Stimulated activated CD8-positive, alpha-beta memory T cell treated with anti-CD3 and anti-CD28 coated beads, Interleukin-2, amount 100 ng/mL, for 48 hours (primary cell): Measurements from ENCODE around the gene GRHL1.
"Not testable (repeated sequence)": the region's sequence is repeated elsewhere in the genome, so short reads cannot be mapped to it uniquely, and the experiment has no call there.

ENCODE experiments used
- DNase-seq, 2 donors: peaks; one replicate each; pipeline ENCODE4 v3.0.0-alpha.2; 2020; ENCODE audit warnings: low read depth in 2 of 2

The GRHL1 gene

DNA sequence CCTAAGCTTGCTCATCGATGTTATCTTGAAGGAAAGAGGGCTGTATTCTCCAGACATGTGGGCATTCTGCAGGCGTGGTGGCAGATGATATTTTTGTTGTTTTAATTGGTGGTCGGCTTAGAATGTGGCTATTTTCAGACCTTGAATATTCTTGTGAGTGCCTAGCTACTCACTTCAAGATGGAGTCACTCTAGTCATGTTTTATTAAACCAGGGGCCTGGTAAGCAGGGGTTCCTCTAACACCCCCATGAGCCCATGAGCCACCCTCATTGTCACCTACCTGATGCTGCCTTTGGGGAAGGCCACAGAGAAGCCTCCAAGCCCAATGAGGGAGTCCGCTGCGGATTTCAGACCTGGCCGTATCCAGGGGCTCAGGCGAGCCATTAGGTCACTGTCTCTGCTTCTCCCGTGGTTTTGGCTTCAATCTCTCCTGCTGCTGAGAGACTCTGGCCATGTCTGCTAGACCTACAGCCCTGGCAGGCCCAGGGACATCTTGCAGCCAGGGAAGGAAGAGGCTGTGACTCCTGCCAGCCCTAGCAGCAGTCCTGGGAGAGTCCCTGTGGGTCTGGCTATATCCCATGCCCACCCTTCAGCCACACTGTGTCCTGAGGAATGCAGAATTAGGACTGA lies 75.6 kb downstream of the GRHL1 start:
- no peak for DNase-seq

DNA sequence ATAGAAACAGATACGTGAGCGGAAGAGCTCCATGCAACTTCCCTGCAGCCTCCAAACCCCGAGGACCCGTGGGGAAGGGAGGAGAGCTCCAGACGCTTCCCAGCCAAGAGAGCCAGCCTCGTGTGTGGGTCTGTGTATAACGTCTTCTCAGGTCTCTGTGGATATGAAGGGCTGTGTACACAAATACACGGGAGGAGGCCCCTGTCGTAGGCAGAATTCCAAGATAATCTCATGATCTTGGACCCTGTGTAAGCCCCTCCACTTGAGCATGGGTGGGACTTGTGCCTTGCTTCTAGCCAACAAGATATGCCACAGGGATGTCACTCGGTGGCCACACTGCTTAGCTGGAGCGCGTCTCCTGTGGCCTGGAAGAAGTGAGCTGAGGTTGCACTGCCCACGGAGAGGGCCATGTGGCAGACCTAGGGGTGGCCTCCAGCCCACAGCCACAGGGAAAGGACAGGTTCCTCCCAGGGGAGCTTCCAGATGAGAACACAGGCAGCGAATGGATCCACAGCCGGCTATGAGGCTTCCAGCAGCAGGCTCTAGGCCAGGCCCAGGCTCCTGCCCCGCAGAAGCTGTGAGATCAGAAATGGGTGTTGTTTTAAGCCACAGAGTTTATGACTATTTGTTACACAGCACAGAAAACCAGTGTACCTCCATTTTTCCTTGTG lies 76.3 kb downstream of the GRHL1 start:
- no peak for DNase-seq

GRCh38 chr2:10028407-10028987 lies 77.0 kb downstream of the GRHL1 start:
- no peak for DNase-seq

DNA sequence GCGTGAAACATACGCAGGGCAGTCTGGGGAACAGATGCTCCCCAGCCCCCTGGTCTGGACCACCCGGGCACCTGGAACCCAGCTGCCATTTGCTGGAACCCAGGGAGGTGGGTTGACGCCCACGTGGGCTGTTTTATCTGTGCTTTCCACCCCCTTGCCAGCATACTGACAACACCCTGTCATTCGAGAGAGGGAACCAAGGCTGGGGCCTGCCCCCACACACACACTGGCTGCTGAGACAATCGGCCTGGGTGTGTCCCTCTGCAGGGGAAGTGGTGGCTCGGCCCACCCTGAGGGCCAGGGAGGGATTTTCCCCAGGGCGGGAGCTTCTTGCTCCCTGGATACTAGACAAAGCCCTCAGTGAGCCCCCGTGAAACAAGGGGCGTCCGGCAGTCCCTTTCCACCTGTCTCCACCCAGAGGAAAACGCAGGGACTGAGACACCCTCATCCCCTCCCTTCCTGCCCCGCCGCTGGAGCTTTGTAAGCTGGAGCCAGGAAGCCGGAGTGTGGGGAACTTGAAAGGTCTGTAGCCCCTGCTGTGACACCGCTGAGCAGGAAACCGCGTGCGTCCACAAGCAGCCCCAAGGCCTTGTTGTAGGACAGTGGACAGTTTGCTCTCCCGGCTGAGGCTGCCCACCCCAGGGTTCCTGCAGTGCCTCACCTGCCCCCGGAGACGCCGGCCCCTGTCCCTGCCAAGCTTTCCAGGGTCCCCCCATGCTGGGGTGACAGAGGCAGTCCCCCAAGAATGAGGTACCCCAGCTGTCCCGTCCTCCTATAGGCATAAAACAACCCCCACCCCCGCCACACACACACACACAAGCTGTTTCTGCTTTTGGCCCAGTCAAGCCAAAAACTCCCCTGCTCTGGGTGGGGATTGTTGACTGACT lies 77.7 kb downstream of the GRHL1 start:
- peak in 1 of 2 donors; percentile 33 for DNase-seq

DNA sequence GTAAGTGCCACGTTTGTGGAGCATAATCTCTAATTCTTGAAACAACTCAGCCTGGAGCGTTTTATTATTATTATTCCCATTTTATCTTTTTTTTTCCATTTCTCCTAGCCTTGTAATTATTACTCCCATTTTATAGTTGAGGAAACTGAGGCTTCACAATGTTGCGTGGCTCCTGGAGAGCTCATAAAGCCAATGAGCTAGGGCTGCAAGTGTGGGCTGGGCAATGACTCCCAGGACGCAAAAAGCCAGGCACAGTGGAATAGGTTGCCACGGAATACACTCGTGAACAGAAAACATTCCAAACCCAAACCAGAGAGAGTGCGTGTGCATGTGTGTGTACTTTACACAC lies 78.4 kb downstream of the GRHL1 start:
- no peak for DNase-seq

- DNase-seq = no peak
Measured at GRCh38 chr2:10030311-10030736, 78.8 kb downstream of the GRHL1 start.

DNA sequence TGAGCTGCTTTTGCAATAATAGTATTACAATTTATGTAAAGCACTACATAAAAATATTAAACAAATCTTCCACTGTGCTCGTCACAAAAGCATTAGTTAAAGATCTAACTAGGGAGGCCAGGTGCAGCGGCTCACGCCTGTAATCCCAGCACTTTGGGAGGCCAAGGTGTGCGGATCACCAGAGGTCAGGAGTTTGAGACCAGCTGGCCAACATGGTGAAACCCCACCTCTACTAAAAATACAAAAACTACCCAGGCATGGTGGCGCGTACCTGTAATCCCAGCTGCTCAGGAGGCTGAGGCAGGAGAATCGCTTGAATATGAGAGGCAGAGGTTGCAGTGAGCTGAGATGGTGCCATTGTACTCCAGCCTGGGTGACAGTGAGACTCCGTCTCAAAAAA lies 79.3 kb downstream of the GRHL1 start:
- DNase-seq = not testable (repeated sequence)

DNA sequence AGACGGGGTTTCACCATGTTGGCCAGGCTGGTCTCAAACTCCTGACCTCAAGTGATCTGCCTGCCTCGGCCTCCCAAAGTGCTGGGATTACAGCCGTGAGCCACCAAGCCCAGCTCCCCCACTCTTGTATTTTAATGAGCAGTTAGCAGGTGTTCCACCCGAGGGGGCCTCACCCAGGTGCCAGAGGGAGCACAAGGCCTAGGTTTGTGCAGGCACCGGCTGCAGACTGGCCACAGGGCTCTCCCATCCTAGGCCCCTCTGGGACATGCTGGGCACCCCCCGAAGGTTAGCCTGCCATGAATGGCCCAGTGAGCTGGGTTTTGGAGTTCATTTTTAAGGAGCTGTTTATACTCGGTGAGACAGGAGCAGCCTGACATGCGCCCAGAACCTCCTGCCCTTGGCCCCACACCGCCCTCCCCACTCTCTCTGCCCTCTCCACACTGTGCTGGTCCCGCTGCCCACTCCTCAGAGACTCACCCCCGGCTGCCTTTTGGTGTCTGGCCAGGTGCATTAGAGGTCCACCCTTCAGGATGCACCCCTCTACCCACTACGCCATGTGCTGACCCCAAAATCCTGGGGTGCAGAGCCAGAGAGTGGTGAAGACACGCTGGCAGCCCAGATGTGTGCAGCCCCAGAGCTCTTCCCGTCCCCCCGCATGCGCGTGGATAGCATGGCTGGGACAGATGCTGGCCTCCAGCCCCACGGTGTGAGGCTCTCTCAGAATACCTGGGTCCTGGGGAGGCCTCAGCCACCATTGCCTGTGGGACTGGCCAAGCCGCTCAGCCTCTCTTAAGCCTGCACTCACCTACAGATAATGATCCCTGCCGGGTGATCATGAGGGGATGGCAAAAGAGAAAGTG lies 80.6 kb downstream of the GRHL1 start:
- DNase-seq = no peak

- DNase-seq = no peak
Measured at GRCh38 chr2:10032746-10033105, 81.2 kb downstream of the GRHL1 start.

DNA sequence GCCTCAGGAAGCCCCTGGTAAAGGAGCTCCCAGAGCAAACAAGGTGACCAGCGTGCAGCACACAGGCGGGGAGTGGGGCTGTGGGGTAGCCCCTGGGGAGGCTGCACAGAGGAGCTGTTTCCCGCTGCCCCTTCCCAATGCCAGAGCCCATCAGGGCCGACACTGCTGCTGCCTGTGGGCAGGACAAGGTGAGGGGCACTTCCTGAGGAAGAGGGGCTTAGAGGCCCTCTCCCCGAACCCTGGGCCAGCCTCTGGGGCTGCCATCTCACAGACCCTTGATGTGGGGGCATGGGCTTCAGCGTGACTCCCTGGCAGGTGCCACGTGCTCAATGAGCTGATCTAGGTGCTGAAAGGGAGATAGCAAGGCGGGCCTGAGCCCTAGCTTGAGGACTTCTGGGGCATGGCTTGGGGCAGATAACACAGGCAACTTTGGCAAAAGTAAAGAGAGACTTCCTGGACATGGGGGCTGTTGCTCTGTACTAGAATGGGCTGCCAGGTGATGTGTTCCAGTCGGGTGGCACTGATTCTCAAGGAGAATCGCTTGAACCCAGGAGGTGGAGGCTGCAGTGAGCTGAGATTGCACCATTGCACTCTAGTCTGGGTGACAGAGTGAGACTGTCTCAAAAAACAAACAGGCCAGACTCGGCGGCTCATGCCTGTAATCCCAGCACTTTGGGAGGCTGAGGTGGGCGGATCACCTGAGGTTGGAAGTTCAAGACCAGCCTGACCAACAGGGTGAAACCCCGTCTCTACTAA lies 81.9 kb downstream of the GRHL1 start:
- no peak for DNase-seq

- no peak for DNase-seq
Measured at GRCh38 chr2:10034333-10035052, 83.0 kb downstream of the GRHL1 start.

DNA sequence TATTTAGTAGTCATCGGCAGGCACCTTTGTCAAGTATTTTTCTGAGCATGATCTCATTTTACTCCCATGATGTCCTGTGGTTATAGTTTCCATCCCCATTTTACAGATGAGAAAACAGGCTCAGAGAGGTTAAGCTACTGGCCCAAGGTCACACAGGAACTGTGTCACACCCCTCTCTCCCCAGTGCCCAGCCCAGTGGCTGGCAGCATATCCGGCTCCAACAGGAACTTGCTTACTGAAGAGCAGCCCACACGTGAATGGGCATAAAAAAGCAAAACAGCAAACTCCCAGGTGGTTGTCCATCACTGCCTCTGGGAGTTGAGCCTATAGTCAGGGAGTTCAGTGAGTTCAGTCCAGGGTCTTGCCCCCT lies 83.5 kb downstream of the GRHL1 start:
- DNase-seq = no peak

DNA sequence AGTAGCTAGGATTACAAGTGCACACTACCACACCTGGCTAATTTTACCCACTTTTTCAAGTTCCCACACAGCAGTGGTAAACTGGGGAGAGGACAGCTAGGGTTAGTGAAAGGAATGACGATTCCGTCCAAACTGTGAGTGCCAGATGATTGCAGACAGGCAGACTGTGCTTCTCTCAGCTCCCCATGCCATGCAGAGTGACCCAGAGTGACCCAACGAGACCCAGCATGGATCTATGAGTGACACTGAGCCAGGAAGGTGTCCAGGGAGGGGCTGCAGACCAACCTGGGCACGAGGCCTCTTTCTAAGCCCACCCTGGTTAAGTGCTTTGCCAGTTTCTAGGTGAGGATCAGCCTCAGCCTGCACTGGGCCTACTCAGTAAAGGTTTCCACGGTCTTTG lies 84.1 kb downstream of the GRHL1 start:
- no peak for DNase-seq

DNA sequence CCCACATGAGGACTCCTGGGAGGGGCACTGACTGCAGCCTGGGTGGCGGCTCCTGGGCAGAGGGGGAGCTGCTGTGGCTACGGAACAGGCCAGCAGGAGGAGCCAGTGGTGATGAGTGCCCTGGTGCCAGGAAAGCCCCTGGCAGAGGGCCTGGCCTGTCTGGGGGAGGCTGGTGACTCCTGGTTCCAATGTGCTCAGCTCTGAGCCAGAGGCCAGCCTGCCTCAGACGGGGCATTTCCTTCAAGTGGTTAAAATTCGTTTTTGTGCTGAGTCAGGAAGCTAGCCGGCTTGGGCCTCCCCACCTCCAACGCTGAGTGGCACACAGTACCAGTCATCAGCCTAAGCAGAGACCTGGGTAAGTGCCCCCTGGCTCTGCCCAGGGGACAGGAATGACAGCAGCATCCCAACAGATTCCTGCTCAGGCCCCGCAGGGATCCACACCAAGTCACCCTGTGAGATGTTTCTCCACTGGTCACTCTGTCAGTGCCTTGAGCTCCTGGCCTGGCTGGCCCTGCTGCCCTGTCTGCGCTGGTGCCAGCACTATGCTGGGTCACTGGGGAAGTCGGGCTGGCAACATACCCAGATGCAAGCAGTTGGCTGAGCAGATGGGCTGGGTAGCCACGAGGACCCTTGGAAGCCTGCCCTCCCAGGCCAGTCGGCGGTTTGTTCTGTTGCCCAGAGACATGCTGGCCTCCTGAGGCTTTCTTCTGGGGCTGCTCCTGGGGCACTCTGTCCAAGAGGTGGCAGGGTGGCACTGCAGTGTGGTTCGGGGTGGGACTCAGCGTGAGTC lies 84.8 kb downstream of the GRHL1 start:
- DNase-seq = no peak

GRCh38 chr2:10038123-10038522 lies 86.6 kb downstream of the GRHL1 start:
- no peak for DNase-seq

DNA sequence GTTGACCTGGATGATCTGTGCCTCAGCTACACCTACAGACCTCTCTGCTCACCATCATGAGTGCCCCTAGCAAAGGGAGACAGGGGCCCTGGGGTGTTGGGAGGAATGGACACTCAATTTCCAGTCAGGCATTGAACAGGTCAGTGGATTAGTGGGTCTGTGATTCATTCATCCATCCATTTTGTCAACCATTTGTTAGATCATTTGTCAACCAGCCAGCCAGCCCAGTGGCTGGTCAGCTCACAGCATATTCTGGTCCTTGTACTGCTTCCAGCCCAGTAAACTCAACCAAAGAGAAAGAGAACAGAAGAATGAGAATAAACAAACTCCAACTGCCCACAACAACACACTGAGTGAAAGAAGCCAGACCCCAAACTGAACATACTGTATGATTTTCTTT lies 87.2 kb downstream of the GRHL1 start:
- DNase-seq = no peak

DNA sequence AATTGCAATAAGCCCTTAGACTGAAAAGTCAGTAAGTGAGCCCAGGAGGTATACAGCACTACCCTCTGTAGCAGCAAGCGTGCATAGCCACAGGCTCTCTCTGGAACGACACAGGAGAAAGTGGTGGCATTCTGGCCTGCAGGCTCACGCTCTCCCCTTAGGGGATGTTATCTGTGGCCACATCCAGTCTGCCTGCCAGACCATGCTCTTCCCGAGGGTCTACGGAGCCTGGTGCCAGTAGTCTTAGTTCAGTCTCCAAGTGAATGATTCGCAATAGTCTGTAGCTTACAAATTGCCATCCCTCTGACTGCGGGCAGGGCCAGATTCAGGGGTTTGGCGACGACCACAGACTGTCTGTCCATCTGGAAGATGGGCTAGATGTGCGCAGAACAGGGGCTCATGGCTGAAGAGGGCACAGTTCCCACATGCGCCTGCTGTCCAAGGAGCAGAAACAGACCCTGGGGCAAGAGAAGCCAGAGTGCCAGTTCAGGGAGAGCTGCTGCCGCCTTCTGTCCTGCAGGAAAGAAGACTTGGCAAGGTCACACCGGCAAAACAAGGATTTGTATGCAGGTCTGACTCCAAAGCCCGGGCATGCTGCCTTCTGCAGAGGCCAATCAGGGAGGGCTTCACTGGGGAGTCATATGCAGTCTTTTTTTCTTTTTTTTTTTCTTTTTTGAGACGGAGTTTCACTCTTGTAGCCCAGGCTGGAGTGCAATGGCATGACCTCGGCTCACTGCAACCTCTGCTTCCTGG lies 88.3 kb downstream of the GRHL1 start:
- no peak for DNase-seq

DNA sequence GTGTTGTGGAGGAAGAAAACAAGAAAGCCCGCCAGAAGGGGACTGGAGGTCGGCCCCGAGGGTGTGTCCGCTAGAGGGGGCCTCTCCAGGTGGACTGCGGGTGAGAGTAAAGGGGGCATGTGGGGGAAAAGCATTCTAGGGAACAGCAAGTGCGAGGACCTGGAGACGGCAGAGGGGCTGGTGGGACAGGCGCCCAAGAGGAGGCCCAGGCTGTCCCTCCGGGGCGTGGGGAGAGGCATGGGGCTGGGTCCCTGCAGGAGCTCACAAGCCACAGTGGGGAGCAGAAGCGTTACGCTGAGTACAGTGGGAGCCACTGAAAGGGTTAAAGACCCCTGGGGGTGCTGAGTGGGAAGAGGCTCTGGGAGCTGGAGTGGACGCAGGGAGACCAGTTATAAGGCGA lies 90.2 kb downstream of the GRHL1 start:
- no peak for DNase-seq
